ENCODE measurements around the gene PPM1L.

DNA sequence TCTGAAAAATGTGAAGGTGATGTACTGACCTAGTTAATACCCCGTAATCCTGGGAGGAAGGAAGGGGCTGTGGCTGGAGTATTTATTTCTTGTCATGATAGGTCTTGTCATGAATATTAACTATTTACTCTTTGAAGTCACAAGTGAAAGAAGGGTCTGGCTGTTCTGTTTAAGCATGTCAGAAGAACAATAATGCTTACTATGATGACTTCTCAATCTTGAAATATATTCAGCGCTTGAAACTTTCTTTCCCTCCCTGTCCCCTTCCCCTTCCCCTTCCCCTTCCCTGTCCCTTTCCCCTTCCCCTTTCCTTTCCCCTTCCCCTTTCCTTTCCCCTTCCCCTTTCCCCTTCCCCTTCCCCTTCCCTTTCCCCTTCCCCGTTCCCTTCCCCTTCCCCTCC is 153.9 kb downstream of the PPM1L start:
- TF ChIP-seq TCF4 (CRISPR knock-in tag; IDR thresholded peaks at IDR 0.05; ENCODE audit: borderline replicate concordance), result no peak
- TF ChIP-seq ZNF565 (CRISPR knock-in tag; conservative IDR thresholded peaks at IDR 0.05; ENCODE audit: low read depth), result no peak
- TF ChIP-seq SNAI2 (CRISPR knock-in tag; IDR thresholded peaks at IDR 0.05), result no peak
- TF ChIP-seq, protein P1, sequence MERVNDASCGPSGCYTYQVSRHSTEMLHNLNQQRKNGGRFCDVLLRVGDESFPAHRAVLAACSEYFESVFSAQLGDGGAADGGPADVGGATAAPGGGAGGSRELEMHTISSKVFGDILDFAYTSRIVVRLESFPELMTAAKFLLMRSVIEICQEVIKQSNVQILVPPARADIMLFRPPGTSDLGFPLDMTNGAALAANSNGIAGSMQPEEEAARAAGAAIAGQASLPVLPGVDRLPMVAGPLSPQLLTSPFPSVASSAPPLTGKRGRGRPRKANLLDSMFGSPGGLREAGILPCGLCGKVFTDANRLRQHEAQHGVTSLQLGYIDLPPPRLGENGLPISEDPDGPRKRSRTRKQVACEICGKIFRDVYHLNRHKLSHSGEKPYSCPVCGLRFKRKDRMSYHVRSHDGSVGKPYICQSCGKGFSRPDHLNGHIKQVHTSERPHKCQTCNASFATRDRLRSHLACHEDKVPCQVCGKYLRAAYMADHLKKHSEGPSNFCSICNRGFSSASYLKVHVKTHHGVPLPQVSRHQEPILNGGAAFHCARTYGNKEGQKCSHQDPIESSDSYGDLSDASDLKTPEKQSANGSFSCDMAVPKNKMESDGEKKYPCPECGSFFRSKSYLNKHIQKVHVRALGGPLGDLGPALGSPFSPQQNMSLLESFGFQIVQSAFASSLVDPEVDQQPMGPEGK (CRISPR knock-in tag; IDR thresholded peaks at IDR 0.05; ENCODE audit: borderline replicate concordance), result no peak
- no peak for TF ChIP-seq ESRRG (CRISPR knock-in tag; IDR thresholded peaks at IDR 0.05)
- no peak for TF ChIP-seq OSR1 (CRISPR knock-in tag; IDR thresholded peaks at IDR 0.05)
- no peak for TF ChIP-seq ZFP3 (CRISPR knock-in tag; IDR thresholded peaks at IDR 0.05)
- TF ChIP-seq CSDC2 (CRISPR knock-in tag; IDR thresholded peaks at IDR 0.05), result no peak
- TF ChIP-seq BACH2 (CRISPR knock-in tag; IDR thresholded peaks at IDR 0.05; ENCODE audit: borderline replicate concordance), result no peak
- no peak for TF ChIP-seq ZNF8 (CRISPR knock-in tag; IDR thresholded peaks at IDR 0.05)

Data from SK-N-SH treated with all-trans-retinoic acid at 6 μM for 48 hours (cell line).